MG63 (cell line): ENCODE measurements around the gene BHLHA9. TPM values are rescaled to one million over a fixed set of nuclear protein-coding genes. Genes with fewer than 3 reads are reported as not detected.
"Not testable (repeated sequence)": the region's sequence is repeated elsewhere in the genome, so short reads cannot be mapped to it uniquely, and the experiment has no call there.

Experiments
- DNase-seq: peaks from one replicate; pipeline ENCODE4 v3.0.0-alpha.2; 2020
- H3K27me3 ChIP-seq: fragments of 250-450 bp; sonication (Bioruptor Pico); 2 replicates; pipeline ENCODE4 v1.5.1; 2020; ENCODE audit warnings: mild to moderate bottlenecking, moderate library complexity
- H3K36me3 ChIP-seq: fragments of 250-450 bp; sonication (Bioruptor Pico); 2 replicates; pipeline ENCODE4 v1.5.1; 2020; ENCODE audit warnings: mild to moderate bottlenecking, moderate library complexity
- H3K4me3 ChIP-seq: fragments of 250-450 bp; sonication (Bioruptor Pico); 2 replicates; pipeline ENCODE4 v1.5.1; 2020; ENCODE audit warnings: mild to moderate bottlenecking, moderate library complexity
- H3K9me3 ChIP-seq: fragments of 250-450 bp; sonication (Bioruptor Pico); 2 replicates; pipeline ENCODE4 v1.5.1; 2020; ENCODE audit warnings: mild to moderate bottlenecking, moderate library complexity
- total RNA-seq: library from RNA; depleted of rRNA; stranded (reverse); fragments of >200 nt; shearing (Covaris generic); gene quantifications from 2 replicates; pipeline ENCODE4 v1.2.3, GENCODE V29; 2014; ENCODE audit warnings: low replicate concordance

BHLHA9 gene
- total RNA-seq, 1 experiment from 2014 or later, result not detected

DNA sequence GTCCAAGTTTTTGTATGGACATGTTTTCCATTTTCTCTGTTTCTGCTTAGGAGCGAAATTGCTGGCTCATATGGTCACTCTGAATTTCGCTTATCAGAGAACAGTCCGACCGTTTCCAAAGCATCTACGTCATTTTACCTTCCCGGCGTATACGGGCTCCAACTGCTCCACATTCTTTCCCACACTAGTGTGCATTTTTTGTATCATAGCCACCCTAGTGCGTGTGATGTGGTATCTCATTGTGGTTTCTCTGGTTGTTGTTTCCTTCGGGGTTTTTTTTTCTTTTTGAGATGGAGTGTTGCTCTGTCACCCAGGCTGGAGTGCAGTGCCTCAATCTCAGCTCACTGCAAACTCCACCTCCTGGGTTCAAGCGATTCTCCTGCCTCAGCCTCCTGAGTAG lies 31.0 kb upstream of the BHLHA9 start:
- DNase-seq, result no peak
- Histone ChIP-seq H3K4me3 (no peak overlapping the region), H3K27me3 (no peaks in the 10 kb centered on the region)

DNA sequence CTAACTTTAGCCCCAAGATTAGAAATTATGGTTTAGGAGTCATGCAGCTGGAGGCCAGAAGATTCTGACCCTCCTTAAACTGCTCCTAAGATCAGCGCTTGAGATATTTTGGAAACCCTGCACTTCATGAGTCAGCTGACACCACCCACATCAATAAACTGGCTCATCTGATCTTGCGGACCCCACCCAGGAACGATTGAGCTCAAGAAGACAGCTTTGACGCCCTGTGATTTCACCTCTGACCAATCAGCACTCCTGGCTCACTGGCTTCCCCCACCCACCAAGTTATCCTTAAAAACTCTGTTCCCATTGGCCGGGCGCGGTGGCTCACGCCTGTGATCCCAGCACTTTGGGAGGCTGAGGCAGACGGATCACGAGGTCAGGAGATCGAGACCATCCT lies 29.8 kb upstream of the BHLHA9 start:
- not testable (repeated sequence) for H3K36me3 ChIP-seq, H3K27me3 ChIP-seq, H3K9me3 ChIP-seq, H3K4me3 ChIP-seq
- peak; percentile 61 for DNase-seq

More for the DNA sequence above, 31.0 kb upstream of the BHLHA9 start:
- no peaks in the 10 kb centered on the region for H3K9me3 ChIP-seq
- no peaks in the 10 kb centered on the region for H3K36me3 ChIP-seq

DNA sequence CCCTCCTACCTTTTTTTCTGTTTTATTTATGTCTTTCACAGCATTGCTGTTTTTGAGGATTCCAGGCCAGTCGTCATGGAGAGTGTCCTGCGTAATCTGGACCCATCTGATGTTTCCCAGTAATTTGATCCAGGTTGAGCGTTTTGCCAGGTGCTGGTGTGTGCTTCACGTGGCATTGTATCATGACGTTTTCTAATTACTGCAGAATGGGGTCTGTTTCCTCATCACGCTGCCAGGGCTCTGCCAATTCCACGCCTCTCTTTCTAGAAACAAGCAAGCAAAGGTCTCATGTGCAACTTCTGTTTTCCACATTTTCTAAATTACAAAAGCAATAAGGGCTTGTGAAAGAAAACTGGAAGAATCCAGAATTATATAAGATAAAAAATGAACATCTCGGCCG lies 28.3 kb upstream of the BHLHA9 start:
- Histone ChIP-seq H3K9me3 (no peaks in the 10 kb centered on the region), H3K27me3 (no peaks in the 10 kb centered on the region), H3K36me3 (no peaks in the 10 kb centered on the region), H3K4me3 (no peak overlapping the region)
- DNase-seq, result no peak

DNA sequence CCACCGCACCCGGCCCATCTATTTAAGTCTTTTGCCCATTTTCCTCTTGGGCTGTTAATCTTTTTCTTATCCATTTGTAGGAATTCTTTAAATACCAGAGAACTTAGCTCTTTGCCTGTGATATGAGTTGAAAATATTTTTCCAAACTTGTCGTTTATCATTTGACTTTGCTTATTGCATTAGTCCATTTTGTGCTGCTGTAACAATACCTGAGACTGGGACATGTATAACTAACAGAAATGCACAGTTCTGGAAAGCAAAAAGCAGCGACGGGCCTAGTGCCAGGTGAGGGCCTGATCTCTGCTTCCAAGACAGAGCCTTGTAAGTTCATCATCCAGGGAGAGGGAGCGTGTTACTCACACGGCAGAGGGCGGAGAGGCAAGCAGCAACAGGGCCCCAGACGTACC lies 25.6 kb upstream of the BHLHA9 start:
- H3K4me3 ChIP-seq, result no peak overlapping the region
- no peaks in the 10 kb centered on the region for H3K9me3 ChIP-seq
- no peak for DNase-seq
- no peaks in the 10 kb centered on the region for H3K27me3 ChIP-seq
- H3K36me3 ChIP-seq, result no peaks in the 10 kb centered on the region

DNA sequence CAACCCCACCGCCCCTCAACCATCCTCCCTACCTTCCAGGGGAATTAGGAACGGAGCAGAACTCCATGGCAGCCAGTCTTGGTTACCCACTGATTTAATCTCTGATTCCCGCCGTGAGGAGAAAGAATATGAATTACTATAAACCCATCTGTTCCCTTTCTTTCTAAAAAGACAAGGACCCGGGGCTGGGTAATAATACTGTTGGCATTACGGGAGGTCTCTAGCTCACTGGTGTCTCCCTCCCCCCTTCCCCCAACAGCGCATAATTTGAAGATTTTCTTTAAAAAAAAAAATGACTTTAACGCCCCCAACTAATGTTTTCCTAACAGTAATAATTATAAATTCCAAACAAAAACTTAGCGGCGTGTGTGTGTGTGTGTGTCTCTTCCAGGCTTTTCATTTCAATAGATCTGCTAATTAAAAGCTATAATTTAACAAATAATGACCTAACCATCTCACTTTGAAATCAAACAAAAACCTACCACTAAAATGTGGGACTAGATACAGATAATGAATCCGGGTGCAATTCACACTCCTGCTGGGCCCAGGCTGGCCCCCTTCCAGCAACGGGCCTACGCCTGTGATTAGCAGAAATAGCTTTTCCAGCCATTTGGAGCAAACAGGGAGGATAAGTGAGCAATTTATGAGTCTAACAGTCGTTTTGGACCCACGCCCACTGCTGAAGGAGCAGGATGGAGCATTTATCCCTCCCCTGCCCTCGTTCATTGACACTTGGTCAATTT lies 18.2 kb upstream of the BHLHA9 start:
- DNase-seq, result peak; percentile 80
- Histone ChIP-seq H3K36me3 (no peaks in the 10 kb centered on the region), H3K9me3 (no peaks in the 10 kb centered on the region), H3K4me3 (no peak overlapping the region), H3K27me3 (no peaks in the 10 kb centered on the region)

DNA sequence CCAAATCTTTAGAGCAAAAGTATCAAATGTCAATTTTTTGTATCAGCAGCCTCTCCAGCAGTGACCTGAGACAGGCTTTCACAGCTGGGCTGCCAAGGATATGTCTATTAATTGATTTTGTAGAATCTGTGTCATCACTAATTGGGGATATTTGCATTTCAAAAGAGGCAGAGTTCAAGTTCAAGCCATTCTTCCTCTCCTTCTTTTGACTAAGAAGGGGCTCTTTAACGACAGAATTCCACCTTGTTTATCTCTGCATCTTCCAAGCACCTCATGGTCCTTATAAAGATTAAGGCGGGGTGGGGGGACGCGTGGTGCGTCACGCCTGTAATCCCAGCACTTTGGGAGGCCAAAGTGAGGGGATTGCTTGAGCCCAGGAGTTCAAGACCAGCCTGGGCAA lies 15.2 kb upstream of the BHLHA9 start:
- H3K27me3 ChIP-seq, result no peaks in the 10 kb centered on the region
- no peak for DNase-seq
- no peaks in the 10 kb centered on the region for H3K9me3 ChIP-seq
- no peaks in the 10 kb centered on the region for H3K36me3 ChIP-seq
- no peak overlapping the region for H3K4me3 ChIP-seq

DNA sequence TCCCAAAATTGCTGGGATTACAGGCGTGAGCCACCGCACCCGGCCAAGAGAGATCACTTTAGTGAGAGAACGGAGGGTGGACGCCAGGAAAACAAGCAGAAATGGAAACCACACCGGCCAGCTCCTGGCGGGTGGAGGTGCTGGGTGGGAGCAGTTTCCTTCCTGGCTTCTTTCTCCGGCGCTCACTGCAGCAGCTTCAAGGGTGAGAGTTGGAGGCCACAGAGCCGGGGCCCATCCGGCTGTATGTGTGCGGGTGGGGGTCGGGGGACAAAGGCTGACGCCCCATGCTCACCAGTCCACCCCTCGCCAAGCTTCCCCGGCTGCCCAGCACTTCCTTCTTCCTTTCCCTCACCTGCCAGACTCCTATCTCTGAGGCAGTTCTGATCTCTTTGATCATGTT lies 13.5 kb upstream of the BHLHA9 start:
- no peak for DNase-seq
- Histone ChIP-seq H3K9me3 (no peaks in the 10 kb centered on the region), H3K27me3 (no peaks in the 10 kb centered on the region)

DNA sequence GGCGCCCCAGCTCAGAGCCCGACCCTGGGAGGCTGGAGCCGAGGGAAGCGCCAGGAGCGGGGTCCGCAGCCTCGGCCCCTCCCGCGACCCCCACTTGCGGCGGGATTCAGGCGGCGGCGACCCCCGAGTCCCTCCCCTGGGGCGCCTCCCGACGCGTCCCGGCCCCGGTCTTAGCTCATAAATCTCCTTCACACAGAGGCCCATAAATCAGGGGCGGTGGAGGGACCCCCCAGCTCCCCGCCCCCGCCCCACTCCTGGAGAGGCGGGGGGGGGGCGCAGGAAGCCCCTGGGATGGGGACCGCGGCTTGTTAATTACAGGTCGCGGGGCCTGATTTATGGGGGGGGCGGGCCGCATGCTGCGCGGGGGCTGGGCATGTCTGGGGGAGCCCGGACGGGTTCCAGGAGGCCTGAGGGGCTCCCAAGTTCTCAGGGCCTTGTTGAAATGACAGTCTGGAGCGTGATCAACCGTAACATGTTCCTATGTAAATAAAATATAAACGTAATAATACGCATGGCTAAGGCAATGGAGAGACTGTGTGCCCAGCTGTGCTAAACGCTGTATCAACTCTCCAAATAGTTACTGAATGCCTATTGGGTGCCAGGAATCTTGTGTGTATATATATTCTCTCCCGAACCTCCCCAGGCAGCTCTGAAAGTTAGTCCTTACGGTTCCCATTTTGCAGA lies 10.0 kb upstream of the BHLHA9 start:
- Histone ChIP-seq H3K36me3 (no peaks in the 10 kb centered on the region), H3K4me3 (no peak overlapping the region), H3K27me3 (no peaks in the 10 kb centered on the region), H3K9me3 (no peaks in the 10 kb centered on the region)
- no peak for DNase-seq

More for the DNA sequence above, 13.5 kb upstream of the BHLHA9 start:
- Histone ChIP-seq H3K36me3 (no peaks in the 10 kb centered on the region), H3K4me3 (no peak overlapping the region)

DNA sequence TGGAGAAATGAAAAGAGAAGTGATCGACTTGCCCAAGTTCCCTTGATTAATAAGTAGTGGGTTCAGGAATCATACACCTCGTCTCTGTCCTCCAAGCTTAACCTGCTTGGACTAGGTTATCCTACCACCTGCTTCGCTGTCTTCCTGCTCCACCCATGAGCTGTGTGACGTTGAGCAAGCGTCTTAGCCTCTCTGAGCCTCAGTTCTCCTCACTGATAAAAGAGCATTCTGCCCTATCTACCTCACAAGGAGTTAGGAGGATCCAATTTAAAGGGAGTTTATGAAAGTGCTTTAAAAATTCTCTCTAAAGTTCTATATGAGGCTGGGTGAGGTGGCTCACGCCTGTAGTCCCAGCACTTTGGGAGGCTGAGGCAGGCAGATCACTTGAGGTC lies 9.5 kb upstream of the BHLHA9 start:
- no peak for DNase-seq
- Histone ChIP-seq H3K9me3 (no peaks in the 10 kb centered on the region), H3K27me3 (no peaks in the 10 kb centered on the region), H3K36me3 (no peaks in the 10 kb centered on the region), H3K4me3 (no peak overlapping the region)

DNA sequence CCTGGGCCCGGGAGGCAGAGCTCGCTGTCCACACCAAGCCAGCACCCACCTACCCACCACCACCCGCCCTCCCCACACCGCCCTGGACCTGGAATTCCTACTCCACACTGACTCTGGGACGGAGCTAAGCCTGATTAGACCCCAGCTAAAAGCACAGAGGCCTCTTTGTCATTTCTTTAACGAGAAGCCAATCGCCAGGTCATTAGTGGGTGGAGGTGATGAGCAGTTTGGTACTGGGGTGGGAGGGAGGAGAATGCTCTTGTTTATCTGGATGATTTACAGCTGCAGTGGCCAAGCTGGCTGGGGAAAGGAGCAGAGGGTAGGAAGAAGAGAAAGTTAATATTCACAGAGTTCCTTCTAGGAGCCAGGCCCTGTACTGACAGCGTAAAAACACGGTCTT lies 6.0 kb upstream of the BHLHA9 start:
- Histone ChIP-seq H3K27me3 (no peaks in the 10 kb centered on the region), H3K4me3 (no peak overlapping the region), H3K9me3 (no peaks in the 10 kb centered on the region), H3K36me3 (no peaks in the 10 kb centered on the region)
- DNase-seq, result no peak

DNA sequence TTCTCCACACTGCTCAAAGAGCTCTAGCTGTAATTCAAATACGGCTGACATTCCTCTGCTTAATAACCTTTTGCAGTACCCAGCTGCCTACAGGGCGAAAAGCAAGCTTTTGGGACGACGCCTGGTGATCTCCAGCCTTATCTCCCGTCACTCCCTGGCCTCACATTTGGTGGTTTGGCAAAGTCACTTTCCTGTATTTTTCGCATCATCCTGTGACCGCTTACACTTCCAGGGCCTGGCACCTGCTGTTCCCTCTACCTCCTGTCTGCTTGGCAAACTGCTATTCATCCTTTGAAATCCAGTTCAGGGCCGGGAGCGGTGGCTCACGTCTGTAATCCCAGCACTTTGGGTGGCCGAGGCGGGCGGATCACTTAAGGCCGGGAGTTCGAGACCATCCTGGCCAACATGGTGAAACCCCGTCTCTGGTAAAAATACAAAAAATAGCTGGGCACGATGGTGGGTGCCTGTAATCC lies 2.7 kb upstream of the BHLHA9 start:
- H3K36me3 ChIP-seq, result no peaks in the 10 kb centered on the region
- no peaks in the 10 kb centered on the region for H3K27me3 ChIP-seq
- no peak for DNase-seq
- H3K4me3 ChIP-seq, result peak overlapping the region; percentile 69
- no peaks in the 10 kb centered on the region for H3K9me3 ChIP-seq

DNA sequence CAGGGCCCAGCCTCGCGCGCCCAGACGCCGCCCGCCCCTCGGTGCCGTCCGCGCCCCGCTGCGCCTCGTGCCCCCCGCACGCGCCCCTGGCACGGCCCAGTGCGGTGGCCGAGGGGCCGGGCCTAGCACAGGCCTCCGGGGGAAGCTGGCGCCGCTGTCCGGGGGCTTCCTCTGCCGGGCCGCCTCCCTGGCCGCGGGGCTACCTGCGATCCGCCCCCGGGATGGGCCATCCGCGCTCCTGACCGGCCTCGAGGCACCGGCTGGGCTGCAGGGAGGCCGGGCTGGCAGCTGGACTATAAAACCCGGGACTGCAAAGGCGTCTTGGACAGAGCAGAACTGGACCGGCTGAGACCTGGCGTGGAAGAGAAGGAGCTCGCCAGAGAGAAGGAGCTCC lies 783 bp downstream of the BHLHA9 start:
- no peaks in the 10 kb centered on the region for H3K27me3 ChIP-seq
- H3K4me3 ChIP-seq, result no peak overlapping the region
- DNase-seq, result no peak
- H3K36me3 ChIP-seq, result no peaks in the 10 kb centered on the region
- no peaks in the 10 kb centered on the region for H3K9me3 ChIP-seq

DNA sequence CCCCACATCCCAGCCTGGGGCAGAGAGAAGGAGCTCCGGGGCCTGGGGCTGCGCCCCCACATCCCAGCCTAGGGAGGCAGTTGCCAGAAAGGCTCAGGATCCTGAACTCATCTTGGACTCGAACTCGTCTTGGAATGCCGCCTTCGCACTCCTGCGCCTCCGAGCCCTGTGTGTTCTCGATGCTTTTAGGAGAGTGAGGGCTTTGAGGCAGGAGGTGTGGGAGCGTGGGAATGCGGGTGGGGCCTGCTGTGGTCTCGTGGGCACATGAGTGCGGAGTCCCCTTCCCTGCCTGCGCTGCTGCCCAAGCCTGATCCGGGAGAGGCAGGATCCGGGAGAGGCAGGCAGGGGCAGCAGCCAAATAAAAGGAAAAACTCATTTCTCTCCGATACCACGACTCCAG lies 1.2 kb downstream of the BHLHA9 start:
- Histone ChIP-seq H3K9me3 (no peaks in the 10 kb centered on the region), H3K27me3 (no peaks in the 10 kb centered on the region), H3K36me3 (no peaks in the 10 kb centered on the region), H3K4me3 (no peak overlapping the region)
- no peak for DNase-seq

DNA sequence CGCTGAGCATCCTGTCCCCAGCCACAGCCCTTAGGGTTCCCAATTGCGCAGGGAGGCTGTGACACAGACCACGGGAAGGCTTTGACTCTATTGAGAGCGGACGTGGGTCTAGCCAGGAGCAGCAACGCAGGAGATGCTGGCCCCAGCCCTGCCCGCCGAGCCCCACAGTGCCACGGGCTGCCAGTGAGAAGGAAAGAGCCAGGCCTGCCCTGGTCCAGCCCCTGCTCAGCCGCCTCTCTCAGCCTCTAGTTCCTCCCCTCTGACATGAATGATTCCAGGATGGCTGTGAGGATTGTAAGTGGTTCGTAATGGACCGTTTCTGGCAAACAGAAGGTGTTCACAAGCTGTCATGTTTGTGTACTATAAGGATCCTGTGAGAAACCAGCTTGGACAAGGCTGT lies 2.5 kb downstream of the BHLHA9 start:
- DNase-seq, result no peak
- no peak overlapping the region for H3K4me3 ChIP-seq
- H3K9me3 ChIP-seq, result no peaks in the 10 kb centered on the region
- H3K27me3 ChIP-seq, result no peaks in the 10 kb centered on the region
- no peaks in the 10 kb centered on the region for H3K36me3 ChIP-seq

DNA sequence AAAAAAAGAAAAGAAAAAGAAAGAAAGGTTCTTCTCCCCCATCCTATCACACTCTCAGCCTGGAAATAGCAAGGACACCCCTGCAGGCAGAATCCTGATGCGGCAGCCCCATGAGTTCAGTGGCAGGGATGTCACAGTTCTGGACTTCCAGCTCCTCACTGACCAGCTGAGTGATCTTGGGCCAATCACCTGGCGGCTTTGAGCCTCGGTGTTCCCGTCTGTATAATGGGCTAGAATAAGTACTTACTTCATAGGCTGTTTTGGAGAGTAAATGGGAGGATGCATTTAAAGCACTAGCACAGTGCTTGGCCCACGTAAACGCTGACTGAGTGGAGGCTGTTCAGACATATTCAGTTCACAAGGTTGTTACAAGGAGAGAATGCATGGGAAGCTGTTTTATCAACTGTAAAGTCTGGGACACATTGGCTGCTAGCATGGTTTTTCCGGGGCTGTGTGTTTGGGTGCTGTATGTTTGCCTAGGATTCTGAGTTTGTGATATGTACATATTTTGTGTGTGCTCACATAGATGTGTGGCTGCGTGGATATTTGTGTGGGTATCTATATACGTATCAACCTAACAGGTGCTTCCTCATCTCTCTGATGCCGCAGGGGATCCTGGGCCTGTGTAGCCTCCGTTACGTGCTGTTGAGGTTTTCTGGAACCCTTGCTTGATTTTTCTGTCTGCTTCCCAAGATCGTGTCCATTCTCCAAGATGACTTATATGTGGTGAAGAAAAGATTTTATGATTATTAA lies 3.4 kb downstream of the BHLHA9 start:
- DNase-seq, result no peak

DNA sequence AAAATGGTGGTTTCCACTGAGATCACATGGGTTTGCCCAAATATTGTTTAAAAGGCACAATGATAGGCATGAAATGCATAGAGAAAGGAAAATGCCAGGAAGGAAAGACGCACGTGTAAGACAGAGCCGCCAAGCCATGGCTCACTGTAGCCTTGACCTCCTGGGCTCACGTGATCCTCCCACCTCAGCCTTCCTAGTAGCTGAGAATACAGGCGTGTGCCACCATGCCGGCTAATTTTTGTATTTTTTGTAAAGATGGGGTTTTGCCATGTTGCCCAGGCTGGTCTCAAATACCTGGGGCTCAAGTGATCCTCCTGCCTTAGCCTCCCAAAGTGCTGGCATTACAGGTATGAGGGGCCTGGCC lies 4.0 kb downstream of the BHLHA9 start:
- no peak for DNase-seq
- Histone ChIP-seq H3K36me3 (no peaks in the 10 kb centered on the region), H3K4me3 (no peak overlapping the region), H3K27me3 (no peaks in the 10 kb centered on the region), H3K9me3 (no peaks in the 10 kb centered on the region)

More for the DNA sequence above, 3.4 kb downstream of the BHLHA9 start:
- H3K27me3 ChIP-seq, result no peaks in the 10 kb centered on the region
- H3K9me3 ChIP-seq, result no peaks in the 10 kb centered on the region
- no peak overlapping the region for H3K4me3 ChIP-seq
- H3K36me3 ChIP-seq, result no peaks in the 10 kb centered on the region

DNA sequence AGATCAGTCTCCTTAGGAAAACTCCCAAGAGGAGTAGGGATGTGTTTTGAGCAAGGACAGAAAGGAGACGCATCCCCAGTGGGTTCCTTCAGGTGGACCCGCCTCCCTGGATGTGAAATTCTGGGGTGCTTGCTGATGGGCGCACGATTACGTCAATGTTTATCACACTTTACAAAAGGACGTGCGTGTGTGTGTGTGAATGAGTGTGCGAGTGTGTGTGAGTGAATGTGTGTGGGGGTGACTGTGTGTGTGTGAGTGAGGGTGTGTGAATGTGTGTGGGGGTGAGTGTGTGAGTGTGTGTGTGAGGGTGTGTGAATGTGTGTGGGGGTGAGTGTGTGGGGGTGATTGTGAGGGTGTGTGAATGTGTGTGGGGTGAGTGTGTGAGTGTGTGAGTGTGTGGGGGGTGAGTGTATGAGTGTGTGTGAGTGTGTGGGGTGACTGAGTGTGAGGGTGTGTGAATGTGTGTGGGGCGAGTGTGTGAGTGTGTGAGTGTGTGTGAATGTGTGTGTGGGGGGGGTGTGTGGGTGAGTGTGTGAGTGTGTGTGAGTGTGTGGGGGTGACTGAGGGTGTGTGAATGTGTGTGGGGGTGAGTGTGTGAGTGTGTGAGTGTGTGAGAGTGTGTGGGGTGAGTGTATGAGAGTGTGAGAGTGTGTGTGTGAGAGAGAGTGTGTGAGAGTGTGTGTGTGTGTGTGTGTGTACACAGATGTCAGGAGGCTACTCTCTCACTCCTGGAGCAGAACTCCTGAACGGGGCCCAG lies 5.1 kb downstream of the BHLHA9 start:
- Histone ChIP-seq H3K4me3 (no peak overlapping the region), H3K9me3 (no peaks in the 10 kb centered on the region), H3K27me3 (no peaks in the 10 kb centered on the region), H3K36me3 (no peaks in the 10 kb centered on the region)
- DNase-seq, result no peak
